IMR-90 (cell line): ENCODE data around the gene SHISA6. TPM values are rescaled to one million over a fixed set of nuclear protein-coding genes. Genes with fewer than 3 reads are reported as not detected.

Source experiments
- ATAC-seq: fragments of 200-7000 bp; cut with Tn5 transposase; 2 replicates; pipeline ENCODE4 v1.9.1; 2020; ENCODE audit warnings: low read depth, mild to moderate bottlenecking, moderate library complexity
- BruUV-seq: library from RNA; stranded (reverse); fragments of 400-500 nt; replicated peaks from 2 replicates; lab custom pipeline; 2021; lab: Mats Ljungman, UMichigan
- CTCF ChIA-PET: fragments of 300-600 bp; formaldehyde crosslinking; extraction: SDS; loops from one replicate; lab custom pipeline; 2021; ENCODE audit warnings: antibody characterized with exemption; lab: Yijun Ruan, JAX
- POLR2A ChIA-PET: fragments of 300-600 bp; sonication (Branson Sonifier 250); formaldehyde crosslinking; loops from one replicate; lab custom pipeline; 2022; ENCODE audit warnings: antibody characterized with exemption; ENCODE audit not compliant: unreplicated experiment; lab: Charles Lee
- DNase-seq: peaks from one replicate; pipeline ENCODE4 v3.0.0; 2013
- H2AFZ ChIP-seq: replicated peaks from 2 replicates; pipeline ENCODE3; 2013; ENCODE audit warnings: low read length, mild to moderate bottlenecking; ENCODE audit not compliant: poor library complexity
- H2AK5ac ChIP-seq: 2 replicates; pipeline ENCODE4 v1.6.1; 2013; ENCODE audit warnings: low read depth, low read length, inconsistent platforms
- H2AK9ac ChIP-seq: replicated peaks from 2 replicates; pipeline ENCODE3; 2013; ENCODE audit warnings: mild to moderate bottlenecking, low read depth, low read length, moderate library complexity; ENCODE audit not compliant: poor library complexity
- H2BK120ac ChIP-seq: 2 replicates; pipeline ENCODE4 v1.6.1; 2013; ENCODE audit warnings: low read depth, low read length, inconsistent platforms
- H2BK15ac ChIP-seq: 3 replicates; pipeline ENCODE4 v1.6.1; 2013; ENCODE audit warnings: low read depth, low read length, inconsistent platforms
- H2BK20ac ChIP-seq: 2 replicates; pipeline ENCODE4 v1.6.1; 2013; ENCODE audit warnings: low read depth, mild to moderate bottlenecking, inconsistent platforms, low read length, moderate library complexity
- H2BK5ac ChIP-seq: 2 replicates; pipeline ENCODE4 v1.6.1; 2013; ENCODE audit warnings: mild to moderate bottlenecking, low read depth, low read length, inconsistent platforms; ENCODE audit not compliant: poor library complexity, severe bottlenecking
- H3K14ac ChIP-seq: replicated peaks from 2 replicates; pipeline ENCODE4 v1.6.1; 2013; ENCODE audit warnings: low read depth, low read length, inconsistent platforms
- H3K18ac ChIP-seq: 2 replicates; pipeline ENCODE4 v1.6.1; 2013; ENCODE audit warnings: low read depth, low read length, control low read depth
- H3K23ac ChIP-seq: 2 replicates; pipeline ENCODE4 v1.6.1; 2013; ENCODE audit warnings: low read depth, low read length, inconsistent platforms
- H3K27ac ChIP-seq: 2 replicates; pipeline ENCODE4 v1.5.1; 2013; ENCODE audit warnings: mild to moderate bottlenecking, control low read depth, low read length; ENCODE audit not compliant: insufficient read depth
- H3K27me3 ChIP-seq: 2 replicates; pipeline ENCODE4 v1.6.1; 2013; ENCODE audit warnings: low read length; ENCODE audit not compliant: control insufficient read depth, insufficient read depth
- H3K36me3 ChIP-seq: 2 replicates; pipeline ENCODE4 v1.6.1; 2013; ENCODE audit warnings: low read length, mixed read lengths; ENCODE audit not compliant: control insufficient read depth, insufficient read depth
- H3K4ac ChIP-seq: 2 replicates; pipeline ENCODE4 v1.6.1; 2013; ENCODE audit warnings: low read depth, low read length, inconsistent platforms
- H3K4me1 ChIP-seq: 2 replicates; pipeline ENCODE4 v1.6.1; 2013; ENCODE audit warnings: low read length, mixed read lengths; ENCODE audit not compliant: control insufficient read depth, insufficient read depth
- H3K4me2 ChIP-seq: 2 replicates; pipeline ENCODE4 v1.6.1; 2013; ENCODE audit warnings: low read depth, mild to moderate bottlenecking, control low read depth, low read length, moderate library complexity
- H3K4me3 ChIP-seq: 2 replicates; pipeline ENCODE4 v1.5.1; 2013; ENCODE audit warnings: low read depth, mild to moderate bottlenecking, control low read depth, low read length, moderate library complexity; ENCODE audit not compliant: insufficient read depth
- H3K56ac ChIP-seq: 2 replicates; pipeline ENCODE4 v1.6.1; 2013; ENCODE audit warnings: low read length, inconsistent platforms; ENCODE audit not compliant: insufficient read depth; ENCODE audit errors: extremely low read depth
- H3K79me1 ChIP-seq, 2 experiments: 2 replicates each; pipeline ENCODE4 v1.6.1; 2013; ENCODE audit warnings: low read length in 2 of 2, inconsistent platforms in 1 of 2, low read depth in 1 of 2
- H3K9ac ChIP-seq: 2 replicates; pipeline ENCODE4 v1.6.1; 2013; ENCODE audit warnings: low read depth, low read length, control low read depth
- H3K9me1 ChIP-seq: 2 replicates; pipeline ENCODE4 v1.6.1; 2013; ENCODE audit warnings: low read length, inconsistent platforms; ENCODE audit not compliant: insufficient read depth
- H3K9me3 ChIP-seq: 2 replicates; pipeline ENCODE4 v1.6.1; 2013; ENCODE audit warnings: low read length; ENCODE audit not compliant: control insufficient read depth, insufficient read depth
- H4K20me1 ChIP-seq: 2 replicates; pipeline ENCODE4 v1.6.1; 2013; ENCODE audit warnings: low read length, inconsistent platforms; ENCODE audit not compliant: insufficient read depth
- H4K5ac ChIP-seq: 2 replicates; pipeline ENCODE4 v1.6.1; 2013; ENCODE audit warnings: mild to moderate bottlenecking, low read depth, low read length, control low read depth
- H4K8ac ChIP-seq, 2 experiments: 2 replicates each; pipeline ENCODE4 v1.6.1; 2013; ENCODE audit warnings: low read depth in 2 of 2, low read length in 2 of 2, control low read depth in 1 of 2, inconsistent platforms in 1 of 2
- H4K91ac ChIP-seq: 2 replicates; pipeline ENCODE4 v1.6.1; 2013; ENCODE audit warnings: low read depth, low read length, inconsistent platforms; ENCODE audit not compliant: insufficient read depth
- CEBPB ChIP-seq: IDR thresholded peaks from 2 replicates; pipeline ENCODE4 v1.6.1; 2012; ENCODE audit warnings: low read depth, low read length, improper control_type of control experiment
- CHD1 ChIP-seq: IDR thresholded peaks from 2 replicates; pipeline ENCODE4 v1.6.1; 2012; ENCODE audit warnings: low read depth, low read length, improper control_type of control experiment
- MAFK ChIP-seq: IDR thresholded peaks from 2 replicates; pipeline ENCODE4 v1.6.1; 2012; ENCODE audit warnings: low read depth, low read length, improper control_type of control experiment
- MAZ ChIP-seq: IDR thresholded peaks from 2 replicates; pipeline ENCODE4 v1.6.1; 2012; ENCODE audit warnings: low read depth, mild to moderate bottlenecking, low read length, improper control_type of control experiment, moderate library complexity, borderline replicate concordance
- MXI1 ChIP-seq: IDR thresholded peaks from 2 replicates; pipeline ENCODE4 v1.6.1; 2012; ENCODE audit warnings: low read depth, mild to moderate bottlenecking, low read length, moderate library complexity, borderline replicate concordance
- NFE2L2 ChIP-seq: fragments of 150-350 bp; IDR thresholded peaks from 2 replicates; pipeline ENCODE4 v1.6.1; 2016; ENCODE audit warnings: low read depth, mild to moderate bottlenecking, low read length
- POLR2A ChIP-seq: IDR thresholded peaks from 2 replicates; pipeline ENCODE4 v1.6.1; 2012; ENCODE audit warnings: mild to moderate bottlenecking, low read depth, low read length
- RCOR1 ChIP-seq: IDR thresholded peaks from 2 replicates; pipeline ENCODE4 v1.6.1; 2012; ENCODE audit warnings: mild to moderate bottlenecking, low read length, improper control_type of control experiment; ENCODE audit not compliant: insufficient replicate concordance
- RFX5 ChIP-seq: IDR thresholded peaks from 2 replicates; pipeline ENCODE4 v1.8.0; 2012; ENCODE audit warnings: low read depth, mild to moderate bottlenecking, low read length, moderate library complexity
- SMC3 ChIP-seq: fragments of 150-350 bp; IDR thresholded peaks from 2 replicates; pipeline ENCODE4 v1.6.1; 2016; ENCODE audit warnings: low read depth, mild to moderate bottlenecking, antibody characterized with exemption, low read length, moderate library complexity
- WGBS, 2 experiments: methylation state at CpG; one replicate each; pipeline versions ENCODE4 v1.1.5 to v1.1.7; 2013; ENCODE audit warnings: missing lambda C conversion rate in 2 of 2; ENCODE audit not compliant: insufficient read length in 1 of 2; ENCODE audit errors: extremely low coverage in 2 of 2; 5-methylcytosine and 5-hydroxymethylcytosine counted together
- dilution Hi-C: fragments of 300-500 bp; cut with HindIII; formaldehyde crosslinking; loops from one replicate; pipeline ENCODE4 v1.14.3; 2018; ENCODE audit warnings: low sequenced_read_pairs; ENCODE audit not compliant: unreplicated experiment
- in situ Hi-C: fragments of 300-500 bp; cut with MboI; formaldehyde crosslinking; loops from 3 replicates; pipeline ENCODE4 v1.14.3; 2019; ENCODE audit warnings: low sequenced_read_pairs, inconsistent platforms, mixed read lengths
- intact Hi-C: fragments of 100-400 bp; cut with micrococcal nuclease; formaldehyde crosslinking; loops from 2 replicates; pipeline ENCODE4 v1.10.0; 2022
- polyA plus RNA-seq, 3 experiments: library from polyadenylated mRNA; depleted of rRNA; stranded (reverse); fragments of >200 nt; gene quantifications; 2 replicates each; pipeline ENCODE4 v1.2.3, GENCODE V29; 2012; ENCODE audit warnings: low replicate concordance in 1 of 3
- total RNA-seq: library from RNA; depleted of rRNA; stranded (reverse); fragments of >200 nt; gene quantifications from 2 replicates; pipeline ENCODE4 v1.2.3, GENCODE V29; 2012
- TF ChIP-seq, protein P1 (sequence below): conservative IDR thresholded peaks from 2 replicates; pipeline ENCODE4 v1.5.1; 2012; ENCODE audit warnings: mild to moderate bottlenecking, low read depth, low read length, improper control_type of control experiment
- TF ChIP-seq, protein P2 (sequence below): fragments of 150-350 bp; IDR thresholded peaks from 2 replicates; pipeline ENCODE4 v1.6.1; 2016; ENCODE audit warnings: low read depth, mild to moderate bottlenecking, low read length, moderate library complexity, borderline replicate concordance
- TF ChIP-seq, protein P3 (sequence below): fragments of 150-350 bp; IDR thresholded peaks from 2 replicates; pipeline ENCODE4 v1.6.1; 2017; ENCODE audit warnings: mild to moderate bottlenecking, antibody characterized with exemption, low read length, low read depth

SHISA6 gene
- total and polyA plus RNA-seq, 2 of the 4 experiments (the other 2 are of a cell fraction): not detected

DNA sequence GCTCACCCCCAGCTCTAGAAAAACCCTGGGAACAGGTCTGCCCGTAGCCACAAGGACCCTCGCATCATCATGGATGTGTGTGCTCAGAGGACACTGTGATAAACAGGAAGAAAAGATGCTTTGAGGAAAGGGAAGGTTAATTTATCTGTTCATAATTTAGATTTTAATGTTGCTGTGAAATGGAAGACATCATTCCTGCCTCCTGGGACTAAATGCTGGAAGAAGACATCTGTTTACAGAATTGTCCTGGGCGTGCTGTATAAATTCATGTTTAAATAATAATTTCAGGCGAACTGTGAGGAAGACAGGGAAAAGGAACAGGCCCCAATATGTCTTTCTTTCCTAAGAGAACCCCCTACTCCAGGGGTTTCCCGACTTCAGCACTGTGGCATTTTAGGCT, 112.6 kb downstream of the SHISA6 start:
- H3K14ac ChIP-seq: no peak overlapping the region
- H4K20me1 ChIP-seq: no peaks in the 10 kb centered on the region
- CTCF ChIA-PET: no interaction called here
- no peak overlapping the region for H2AK9ac ChIP-seq
- H4K8ac ChIP-seq: no peak overlapping the region
- dilution Hi-C loops (no loop called here), intact Hi-C loops (no loop called here), in situ Hi-C loops (no loop called here)
- TF ChIP-seq RFX5 (no peak), MAZ (no peak), MXI1 (no peak), SMC3 (no peak), NFE2L2 (no peak), MAFK (no peak), CEBPB (no peak), CHD1 (no peak), RCOR1 (no peak), POLR2A (no peak)
- TF ChIP-seq, protein P1, sequence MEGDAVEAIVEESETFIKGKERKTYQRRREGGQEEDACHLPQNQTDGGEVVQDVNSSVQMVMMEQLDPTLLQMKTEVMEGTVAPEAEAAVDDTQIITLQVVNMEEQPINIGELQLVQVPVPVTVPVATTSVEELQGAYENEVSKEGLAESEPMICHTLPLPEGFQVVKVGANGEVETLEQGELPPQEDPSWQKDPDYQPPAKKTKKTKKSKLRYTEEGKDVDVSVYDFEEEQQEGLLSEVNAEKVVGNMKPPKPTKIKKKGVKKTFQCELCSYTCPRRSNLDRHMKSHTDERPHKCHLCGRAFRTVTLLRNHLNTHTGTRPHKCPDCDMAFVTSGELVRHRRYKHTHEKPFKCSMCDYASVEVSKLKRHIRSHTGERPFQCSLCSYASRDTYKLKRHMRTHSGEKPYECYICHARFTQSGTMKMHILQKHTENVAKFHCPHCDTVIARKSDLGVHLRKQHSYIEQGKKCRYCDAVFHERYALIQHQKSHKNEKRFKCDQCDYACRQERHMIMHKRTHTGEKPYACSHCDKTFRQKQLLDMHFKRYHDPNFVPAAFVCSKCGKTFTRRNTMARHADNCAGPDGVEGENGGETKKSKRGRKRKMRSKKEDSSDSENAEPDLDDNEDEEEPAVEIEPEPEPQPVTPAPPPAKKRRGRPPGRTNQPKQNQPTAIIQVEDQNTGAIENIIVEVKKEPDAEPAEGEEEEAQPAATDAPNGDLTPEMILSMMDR: no peak
- TF ChIP-seq, protein P2, sequence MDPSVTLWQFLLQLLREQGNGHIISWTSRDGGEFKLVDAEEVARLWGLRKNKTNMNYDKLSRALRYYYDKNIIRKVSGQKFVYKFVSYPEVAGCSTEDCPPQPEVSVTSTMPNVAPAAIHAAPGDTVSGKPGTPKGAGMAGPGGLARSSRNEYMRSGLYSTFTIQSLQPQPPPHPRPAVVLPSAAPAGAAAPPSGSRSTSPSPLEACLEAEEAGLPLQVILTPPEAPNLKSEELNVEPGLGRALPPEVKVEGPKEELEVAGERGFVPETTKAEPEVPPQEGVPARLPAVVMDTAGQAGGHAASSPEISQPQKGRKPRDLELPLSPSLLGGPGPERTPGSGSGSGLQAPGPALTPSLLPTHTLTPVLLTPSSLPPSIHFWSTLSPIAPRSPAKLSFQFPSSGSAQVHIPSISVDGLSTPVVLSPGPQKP: no peak
- TF ChIP-seq, protein P3, sequence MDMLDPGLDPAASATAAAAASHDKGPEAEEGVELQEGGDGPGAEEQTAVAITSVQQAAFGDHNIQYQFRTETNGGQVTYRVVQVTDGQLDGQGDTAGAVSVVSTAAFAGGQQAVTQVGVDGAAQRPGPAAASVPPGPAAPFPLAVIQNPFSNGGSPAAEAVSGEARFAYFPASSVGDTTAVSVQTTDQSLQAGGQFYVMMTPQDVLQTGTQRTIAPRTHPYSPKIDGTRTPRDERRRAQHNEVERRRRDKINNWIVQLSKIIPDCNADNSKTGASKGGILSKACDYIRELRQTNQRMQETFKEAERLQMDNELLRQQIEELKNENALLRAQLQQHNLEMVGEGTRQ: no peak
- no peak overlapping the region for H3K4me3 ChIP-seq
- H3K9ac ChIP-seq: no peak overlapping the region
- no peak overlapping the region for H3K18ac ChIP-seq
- no peak overlapping the region for H2BK120ac ChIP-seq
- H3K9me3 ChIP-seq: peaks cover 16% of the 10 kb centered on the region
- H2BK20ac ChIP-seq: no peak overlapping the region
- no peak overlapping the region for H3K4ac ChIP-seq
- no peak overlapping the region for H3K4me2 ChIP-seq
- no peak overlapping the region for H2BK15ac ChIP-seq
- no peak overlapping the region for H4K91ac ChIP-seq
- H3K4me1 ChIP-seq: no peaks in the 10 kb centered on the region
- no peaks in the 10 kb centered on the region for H3K27me3 ChIP-seq
- no peak overlapping the region for H4K5ac ChIP-seq
- no peak overlapping the region for H2BK5ac ChIP-seq
- ATAC-seq (no peak), DNase-seq (no peak)
- BruUV-seq: no TSS peak
- H3K27ac ChIP-seq: no peak overlapping the region
- H2AK5ac ChIP-seq: no peak overlapping the region
- no peak overlapping the region for H3K23ac ChIP-seq
- no peaks in the 10 kb centered on the region for H3K36me3 ChIP-seq
- H3K9me1 ChIP-seq: no peaks in the 10 kb centered on the region
- H2AFZ ChIP-seq: no peak overlapping the region
- no peaks in the 10 kb centered on the region for H3K79me1 ChIP-seq
- no CpG with 5 or more reads among the region's 5 CpGs for WGBS, 2 experiments
- H3K56ac ChIP-seq: no peak overlapping the region
- POLR2A ChIA-PET: no interaction called here
